Right renal cortex interstitium (tissue), 3 donors: ENCODE measurements around the gene DCTN5. TPM values are rescaled to one million over a fixed set of nuclear protein-coding genes. Genes with fewer than 3 reads are reported as not detected.

Source experiments
- DNase-seq, 3 donors: peaks; one replicate each; pipeline ENCODE4 v3.0.0-alpha.2; 2013; ENCODE audit warnings: low read depth in 3 of 3, low spot score in 2 of 3
- polyA plus RNA-seq, 3 donors: library from polyadenylated mRNA; unstranded; fragments of 120-200 nt; gene quantifications; one replicate each; pipeline ENCODE4 v1.2.1, GENCODE V29; 2013; ENCODE audit not compliant: insufficient read length in 3 of 3

Gene DCTN5
- polyA plus RNA-seq, 3 donors: 64.6 to 77.3 (median 71.1) TPM

DNA sequence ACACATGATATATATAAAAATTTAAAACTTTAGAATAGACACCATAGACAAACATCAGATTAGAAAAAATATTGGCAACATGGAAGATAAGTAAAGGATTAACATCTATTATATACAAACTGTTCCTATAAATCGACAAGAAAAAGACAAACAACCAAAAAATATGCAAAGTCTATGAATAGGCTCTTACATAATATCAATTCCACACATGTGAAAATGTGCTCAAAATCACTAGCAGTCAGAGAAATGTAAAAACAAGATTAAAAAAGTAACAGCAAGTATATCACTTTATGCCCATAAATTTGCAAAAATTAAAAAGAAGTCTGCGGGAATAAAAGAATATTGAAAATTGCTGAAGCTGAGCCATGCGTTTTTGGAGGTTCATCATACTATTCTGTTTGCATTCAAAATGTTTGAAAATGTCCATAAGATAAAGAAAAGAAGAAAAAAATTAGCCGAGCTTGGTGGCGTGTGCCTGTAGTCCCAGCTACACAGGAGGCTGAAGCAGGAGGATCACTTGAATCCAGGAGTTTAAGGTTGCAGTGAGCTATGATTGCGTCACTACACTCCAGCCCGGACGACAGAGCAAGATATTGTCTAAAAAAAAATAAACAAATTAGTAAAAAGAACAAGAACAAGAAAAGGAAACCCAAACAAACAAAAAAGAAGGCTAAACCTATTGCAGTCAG lies 83.0 kb downstream of the DCTN5 start:
- no peak for DNase-seq

DNA sequence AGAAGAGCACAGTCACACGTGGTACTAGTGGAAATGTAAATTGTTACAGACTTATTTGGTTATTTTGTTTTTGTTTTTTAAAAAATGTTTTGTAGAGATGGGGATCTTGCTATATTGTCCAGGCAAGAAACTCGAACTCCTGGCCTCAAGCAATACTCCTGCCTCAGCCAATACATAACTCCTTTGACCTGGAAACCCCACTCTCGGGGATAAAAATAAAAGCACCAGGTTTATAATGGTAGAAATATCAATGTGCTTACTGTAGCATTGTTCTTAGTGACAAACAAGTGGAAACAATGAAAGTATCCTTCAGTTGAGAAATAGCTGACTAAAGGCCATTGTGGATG lies 83.5 kb downstream of the DCTN5 start:
- no peak for DNase-seq

DNA sequence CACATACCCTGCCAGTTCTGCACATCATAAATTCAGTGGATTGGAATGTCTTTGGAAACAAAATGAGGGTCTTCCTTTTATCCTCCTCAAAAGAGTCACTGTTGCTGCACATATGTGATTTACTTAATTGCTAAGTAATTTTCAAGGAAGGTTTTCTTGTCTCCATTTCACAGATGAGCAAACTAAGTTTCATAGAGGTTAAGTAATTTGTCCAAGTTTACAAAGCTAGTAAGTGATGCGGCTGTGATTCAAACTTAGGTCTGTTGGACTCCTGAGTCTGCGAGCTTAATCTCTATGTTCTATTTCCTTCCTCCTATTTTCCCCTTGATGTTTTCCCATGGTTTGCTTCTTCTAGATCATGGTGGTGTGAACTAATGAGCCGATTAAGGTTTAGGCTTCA lies 85.4 kb downstream of the DCTN5 start:
- DNase-seq: no peak

Other genes with a start within 250 kb of the DCTN5 start
- gene COG7, start 188.3 kb upstream of the DCTN5 start, polyA plus RNA-seq: 10 to 100 TPM; 21.7 to 25.2 (median 22.8) TPM
- gene GGA2, start 131.0 kb upstream of the DCTN5 start, polyA plus RNA-seq: 100 to 1,000 TPM; 135 to 150 (median 138) TPM
- gene EARS2, start 84.1 kb upstream of the DCTN5 start, polyA plus RNA-seq: 10 to 100 TPM; 27.2 to 31.8 (median 29.7) TPM
- 10 to 100 TPM; 68.4 to 70.0 (median 69.8) TPM for gene UBFD1, start 83.7 kb upstream of the DCTN5 start, polyA plus RNA-seq
- 100 to 1,000 TPM; 101 to 107 (median 103) TPM for gene NDUFAB1, start 45.1 kb upstream of the DCTN5 start, polyA plus RNA-seq
- gene PALB2, start 156 bp upstream of the DCTN5 start, polyA plus RNA-seq: 10 to 100 TPM; 20.6 to 25.9 (median 23.1) TPM
- 10 to 100 TPM; 24.2 to 27.1 (median 25.1) TPM for gene PLK1, start 37.4 kb downstream of the DCTN5 start, polyA plus RNA-seq
- under 1 TPM; 0.11 to 0.39 (median 0.27) TPM for gene ERN2, start 71.8 kb downstream of the DCTN5 start, polyA plus RNA-seq
- gene CHP2, start 113.6 kb downstream of the DCTN5 start, polyA plus RNA-seq: 1 to 10 TPM in 2 of 3 donors, under 1 TPM in 1; 0.93 to 1.7 (median 1.0) TPM
- gene PRKCB, start 194.5 kb downstream of the DCTN5 start, polyA plus RNA-seq: 1 to 10 TPM; 3.9 to 4.7 (median 4.3) TPM